ENCODE data around the gene MCCD1. TPM values are rescaled to one million over a fixed set of nuclear protein-coding genes. Genes with fewer than 3 reads are reported as not detected.
"Not testable (repeated sequence)": the region's sequence is repeated elsewhere in the genome, so short reads cannot be mapped to it uniquely, and the experiment has no call there.

MCCD1 gene
- total RNA-seq, 6 experiments from 2014 or later = not detected

DNA sequence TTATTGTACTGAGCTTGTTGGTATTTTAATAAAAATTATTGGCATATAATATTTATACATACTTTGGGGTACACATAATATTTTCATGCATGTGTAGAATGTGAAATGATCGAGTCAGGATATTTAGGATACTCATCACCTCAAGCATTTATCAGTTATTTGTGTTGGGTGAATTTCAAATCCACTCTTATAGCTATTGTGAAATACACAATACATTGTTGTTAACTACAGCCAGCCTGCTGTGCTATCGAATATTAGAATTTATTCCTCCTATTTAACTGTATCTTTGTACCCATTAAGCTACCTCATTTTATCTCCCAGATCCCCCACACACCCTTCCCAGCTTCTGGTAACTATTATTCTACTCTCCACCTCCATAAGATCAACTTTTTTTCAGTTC is 45.4 kb upstream of the MCCD1 start:
- H3K36me3 ChIP-seq = no peaks in the 10 kb centered on the region
- 58% methylated on average over 2 of the region's 2 CpGs for WGBS (ENCODE audit: insufficient coverage, low coverage, low lambda C conversion rate, missing lambda C conversion rate)
- intact Hi-C loops (cut with DNase I) = no loop called here
- H3K4me1 ChIP-seq = no peaks in the 10 kb centered on the region
- no peak overlapping the region for H3K4me3 ChIP-seq
- no peak overlapping the region for H3K27ac ChIP-seq
- ATAC-seq (no peak), DNase-seq (no peak)
- no peak for TF ChIP-seq POLR2A (IDR thresholded peaks at IDR 0.05)
- TF ChIP-seq, protein P1, sequence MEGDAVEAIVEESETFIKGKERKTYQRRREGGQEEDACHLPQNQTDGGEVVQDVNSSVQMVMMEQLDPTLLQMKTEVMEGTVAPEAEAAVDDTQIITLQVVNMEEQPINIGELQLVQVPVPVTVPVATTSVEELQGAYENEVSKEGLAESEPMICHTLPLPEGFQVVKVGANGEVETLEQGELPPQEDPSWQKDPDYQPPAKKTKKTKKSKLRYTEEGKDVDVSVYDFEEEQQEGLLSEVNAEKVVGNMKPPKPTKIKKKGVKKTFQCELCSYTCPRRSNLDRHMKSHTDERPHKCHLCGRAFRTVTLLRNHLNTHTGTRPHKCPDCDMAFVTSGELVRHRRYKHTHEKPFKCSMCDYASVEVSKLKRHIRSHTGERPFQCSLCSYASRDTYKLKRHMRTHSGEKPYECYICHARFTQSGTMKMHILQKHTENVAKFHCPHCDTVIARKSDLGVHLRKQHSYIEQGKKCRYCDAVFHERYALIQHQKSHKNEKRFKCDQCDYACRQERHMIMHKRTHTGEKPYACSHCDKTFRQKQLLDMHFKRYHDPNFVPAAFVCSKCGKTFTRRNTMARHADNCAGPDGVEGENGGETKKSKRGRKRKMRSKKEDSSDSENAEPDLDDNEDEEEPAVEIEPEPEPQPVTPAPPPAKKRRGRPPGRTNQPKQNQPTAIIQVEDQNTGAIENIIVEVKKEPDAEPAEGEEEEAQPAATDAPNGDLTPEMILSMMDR (IDR thresholded peaks at IDR 0.05) = no peak
- H3K9me3 ChIP-seq = no peaks in the 10 kb centered on the region
- no peaks in the 10 kb centered on the region for H3K27me3 ChIP-seq

GRCh38 chr6:31485055-31485454 is 43.7 kb upstream of the MCCD1 start:
- no peaks in the 10 kb centered on the region for H3K4me1 ChIP-seq
- no peak overlapping the region for H3K27ac ChIP-seq
- no peak overlapping the region for H3K4me3 ChIP-seq
- H3K9me3 ChIP-seq = no peaks in the 10 kb centered on the region
- no peaks in the 10 kb centered on the region for H3K27me3 ChIP-seq
- H3K36me3 ChIP-seq = no peaks in the 10 kb centered on the region
- ATAC-seq (no peak), DNase-seq (no peak)
- intact Hi-C loops (cut with DNase I) = no loop called here
- WGBS (ENCODE audit: insufficient coverage, low coverage, low lambda C conversion rate, missing lambda C conversion rate) = 67% methylated on average over 1 of the region's 1 CpG
- TF ChIP-seq POLR2A (IDR thresholded peaks at IDR 0.05) = no peak
- TF ChIP-seq, protein P1 (IDR thresholded peaks at IDR 0.05) = no peak

- H3K27ac ChIP-seq; H3K4me3 ChIP-seq; H3K27me3 ChIP-seq; DNase-seq; H3K9me3 ChIP-seq; intact Hi-C loops (cut with DNase I); H3K36me3 ChIP-seq; H3K4me1 ChIP-seq: not testable (repeated sequence)
- peak; percentile 88 to 94 (median 92) for ATAC-seq
- WGBS (ENCODE audit: insufficient coverage, low coverage, low lambda C conversion rate, missing lambda C conversion rate) = no CpG with 5 or more reads among the region's 9 CpGs
Observed at GRCh38 chr6:31486065-31486837, 42.5 kb upstream of the MCCD1 start.

- WGBS (ENCODE audit: insufficient coverage, low coverage, low lambda C conversion rate, missing lambda C conversion rate) = 78% methylated on average over 6 of the region's 6 CpGs
- H3K27ac ChIP-seq; H3K4me1 ChIP-seq; DNase-seq; H3K9me3 ChIP-seq; H3K36me3 ChIP-seq; ATAC-seq; intact Hi-C loops (cut with DNase I); H3K4me3 ChIP-seq; H3K27me3 ChIP-seq: not testable (repeated sequence)
Observed at GRCh38 chr6:31487674-31488073, 41.1 kb upstream of the MCCD1 start.

- Histone ChIP-seq H3K9me3 (no peaks in the 10 kb centered on the region), H3K36me3 (no peaks in the 10 kb centered on the region), H3K4me1 (no peaks in the 10 kb centered on the region), H3K27ac (no peak overlapping the region), H3K4me3 (no peak overlapping the region), H3K27me3 (no peaks in the 10 kb centered on the region)
- TF ChIP-seq POLR2A (IDR thresholded peaks at IDR 0.05) = no peak
- TF ChIP-seq, protein P1 (IDR thresholded peaks at IDR 0.05) = no peak
- no peak for ATAC-seq
- intact Hi-C loops (cut with DNase I) = no loop called here
- DNase-seq = no peak
- 44% methylated on average over 4 of the region's 4 CpGs for WGBS (ENCODE audit: insufficient coverage, low coverage, low lambda C conversion rate, missing lambda C conversion rate)
Observed at GRCh38 chr6:31489086-31489485, 39.7 kb upstream of the MCCD1 start.
